Heart left ventricle (tissue), 16 donors: ENCODE results near the gene SCGB2B2. TPM values are rescaled to one million over a fixed set of nuclear protein-coding genes. Genes with fewer than 3 reads are reported as not detected.

ENCODE experiments used
- ATAC-seq, 4 donors: fragments of 200-7000 bp; cut with Tn5 transposase; one replicate each; pipeline ENCODE4 v1.9.1; 2020 to 2022; ENCODE audit warnings: moderate library complexity in 4 of 4, mild to moderate bottlenecking in 3 of 4, moderate number of reproducible peaks in 1 of 4
- DNase-seq, 5 donors: peaks; one replicate each; pipeline ENCODE4 v3.0.0-alpha.2; 2020
- H3K27ac ChIP-seq, 12 donors: fragments of 200-600 bp; sonication (generic) in 4 of 12; one replicate each; pipeline versions ENCODE4 v1.5.0 to v1.8.0; 2016 to 2022; ENCODE audit warnings: mild to moderate bottlenecking in 2 of 12
- H3K27me3 ChIP-seq, 9 donors: fragments of 200-600 bp; sonication (generic) in 2 of 9; one replicate each; pipeline versions ENCODE4 v1.5.1 to v1.8.0; 2016 to 2022; ENCODE audit warnings: mild to moderate bottlenecking in 3 of 9
- H3K36me3 ChIP-seq, 9 donors: fragments of 200-600 bp; sonication (generic) in 2 of 9; one replicate each; pipeline versions ENCODE4 v1.5.0 to v1.8.0; 2018 to 2022; ENCODE audit warnings: mild to moderate bottlenecking in 2 of 9
- H3K4me1 ChIP-seq, 12 donors: fragments of 200-600 bp; sonication (generic) in 4 of 12; one replicate each; pipeline versions ENCODE4 v1.5.0 to v1.8.0; 2016 to 2022; ENCODE audit warnings: mild to moderate bottlenecking in 3 of 12
- H3K4me3 ChIP-seq, 12 donors: fragments of 200-600 bp; sonication (generic) in 4 of 12; one replicate each; pipeline versions ENCODE4 v1.5.0 to v1.8.0; 2017 to 2022; ENCODE audit warnings: mild to moderate bottlenecking in 9 of 12, moderate library complexity in 4 of 12
- H3K9me3 ChIP-seq, 12 donors: fragments of 200-600 bp; sonication (generic) in 4 of 12; one replicate each; pipeline versions ENCODE4 v1.5.0 to v1.8.0; 2016 to 2022; ENCODE audit warnings: mild to moderate bottlenecking in 1 of 12
- POLR2A ChIP-seq, 2 donors: fragments of 450-650 bp; IDR thresholded peaks; one replicate each; pipeline ENCODE4 v1.6.1; 2017; ENCODE audit warnings: antibody characterized with exemption in 2 of 2, mild to moderate bottlenecking in 2 of 2, moderate library complexity in 2 of 2
- WGBS, 4 donors: extraction: QIAGEN DNeasy Blood & Tissue Kit in 2 of 4; methylation state at CpG; one replicate each; pipeline versions ENCODE4 v1.1.5 to v1.1.7; 2013 to 2018; 5-methylcytosine and 5-hydroxymethylcytosine counted together
- intact Hi-C, 10 donors: fragments of 100-400 bp; cut with DNase I; formaldehyde crosslinking; loops; one replicate each; pipeline versions ENCODE4 v1.11.1 to v1.14.2; 2022
- polyA plus RNA-seq, 2 donors: library from polyadenylated mRNA; stranded (reverse); fragments of 200-250 nt; gene quantifications; one replicate each; pipeline ENCODE4 v1.2.3, GENCODE V29; 2013
- total RNA-seq, 9 donors: library from RNA; depleted of rRNA in 2 of 9; stranded (reverse); fragments of >200 nt in 2 of 9; fragmentation: NEBNext Ultra II Directional in 3 of 9; extraction: Animal tissue kit (Norgen Biotek cat#: 25700) in 3 of 9; gene quantifications; one replicate each; pipeline versions ENCODE4 v1.1.0 to v1.2.4, GENCODE V29; 2016 to 2023
- TF ChIP-seq, protein P1 (sequence below), 12 donors: fragments of 200-600 bp; sonication (generic) in 4 of 12; IDR thresholded peaks; one replicate each; pipeline versions ENCODE4 v1.5.0 to v1.8.0; 2018 to 2022; ENCODE audit warnings: antibody characterized with exemption in 12 of 12, mild to moderate bottlenecking in 5 of 12
- donor health status: ischemic (EF 13 %, LVEDD 7.1; RV severe dilation, severe dysfunction).
- donor health status: healthy with polysubstance abuse.
- donor health status: DM: no; HTN: yes; CAD: no.
- donor health status: DM: no; HTN: no; CAD: no.
- donor health status: ischemic (EF 25% LVEDD 6.9; RV normal size, moderate dysfunction).
- donor health status: ischemic (EF 25% LVEDD 5.7; RV mildly dilated, moderate dysfunction).
- donor health status: healthy.
- donor health status: DM: yes; HTN: yes; CAD: no.
- donor health status: ischemic (EF 35%, LVEDD 5.7; RV mildly dilated, moderate dysfunction).
- donor health status: nonischemic (EF 11% LVEDD 7.7; RV severe dilation, severe dysfunction).
- donor health status: DM: yes; HTN: yes; CAD: no.
- donor health status: PGD.
- donor health status: ischemic (EF 29% LVEDD 5.4; RV normal size, mild dysfunction).
- donor health status: nonischemic (EF 23%, LVEDD 6.1; RV moderate dilation, normal function).

Gene SCGB2B2
- total and polyA plus RNA-seq, 11 donors = 0.11 to 1.7 (median 0.79) TPM; not detected in 1

DNA sequence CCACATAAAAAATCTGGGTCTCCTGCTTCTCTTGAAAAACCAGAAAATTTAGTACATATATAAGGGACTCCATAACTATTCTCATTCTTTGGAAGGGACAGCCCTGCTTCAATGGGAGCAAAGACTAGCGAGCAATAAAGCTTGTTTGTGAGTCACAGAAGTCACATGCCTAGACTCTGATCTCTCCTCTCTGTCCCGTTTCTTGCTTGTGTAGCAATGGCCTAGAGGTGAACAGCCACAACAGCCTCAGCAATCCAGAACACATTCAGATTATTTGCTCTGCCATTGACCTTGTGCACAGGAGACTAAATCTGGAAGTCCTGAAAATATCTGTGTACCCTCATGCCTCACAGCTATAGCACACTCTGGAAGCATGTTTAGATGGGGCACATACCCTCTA is 43.2 kb downstream of the SCGB2B2 start:
- no peak for DNase-seq
- no peaks in the 10 kb centered on the region for H3K27me3 ChIP-seq
- 87 to 93% (median 90%) methylated on average over 2 of the region's 2 CpGs for WGBS, 4 donors
- no peak overlapping the region for H3K4me3 ChIP-seq
- intact Hi-C loops = no loop called here
- TF ChIP-seq POLR2A (IDR thresholded peaks at IDR 0.05) = no peak
- TF ChIP-seq, protein P1, sequence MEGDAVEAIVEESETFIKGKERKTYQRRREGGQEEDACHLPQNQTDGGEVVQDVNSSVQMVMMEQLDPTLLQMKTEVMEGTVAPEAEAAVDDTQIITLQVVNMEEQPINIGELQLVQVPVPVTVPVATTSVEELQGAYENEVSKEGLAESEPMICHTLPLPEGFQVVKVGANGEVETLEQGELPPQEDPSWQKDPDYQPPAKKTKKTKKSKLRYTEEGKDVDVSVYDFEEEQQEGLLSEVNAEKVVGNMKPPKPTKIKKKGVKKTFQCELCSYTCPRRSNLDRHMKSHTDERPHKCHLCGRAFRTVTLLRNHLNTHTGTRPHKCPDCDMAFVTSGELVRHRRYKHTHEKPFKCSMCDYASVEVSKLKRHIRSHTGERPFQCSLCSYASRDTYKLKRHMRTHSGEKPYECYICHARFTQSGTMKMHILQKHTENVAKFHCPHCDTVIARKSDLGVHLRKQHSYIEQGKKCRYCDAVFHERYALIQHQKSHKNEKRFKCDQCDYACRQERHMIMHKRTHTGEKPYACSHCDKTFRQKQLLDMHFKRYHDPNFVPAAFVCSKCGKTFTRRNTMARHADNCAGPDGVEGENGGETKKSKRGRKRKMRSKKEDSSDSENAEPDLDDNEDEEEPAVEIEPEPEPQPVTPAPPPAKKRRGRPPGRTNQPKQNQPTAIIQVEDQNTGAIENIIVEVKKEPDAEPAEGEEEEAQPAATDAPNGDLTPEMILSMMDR (IDR thresholded peaks at IDR 0.05) = no peak
- H3K27ac ChIP-seq = no peak overlapping the region
- H3K36me3 ChIP-seq = peaks cover 0 to 5% (median 0%) of the 10 kb centered on the region in 9 donors
- no peak for ATAC-seq
- H3K4me1 ChIP-seq = no peaks in the 10 kb centered on the region
- peaks cover 0 to 35% (median 4%) of the 10 kb centered on the region in 12 donors for H3K9me3 ChIP-seq

Other genes starting within 250 kb of the SCGB2B2 start
- gene UBA2, start 248.8 kb downstream of the SCGB2B2 start, total RNA-seq = 10 to 100 TPM; 40.2 to 62.8 (median 44.3) TPM
- gene UBA2, start 248.8 kb downstream of the SCGB2B2 start, polyA plus RNA-seq = 10 to 100 TPM; 32.5 to 62.2 TPM
- gene WTIP, start 195.4 kb downstream of the SCGB2B2 start, total RNA-seq = 10 to 100 TPM; 16.3 to 33.3 (median 23.3) TPM
- gene WTIP, start 195.4 kb downstream of the SCGB2B2 start, polyA plus RNA-seq = 1 to 10 TPM; 6.6 to 9.0 TPM
- gene ZNF302, start 519 bp upstream of the SCGB2B2 start, total RNA-seq = 10 to 100 TPM; 24.3 to 37.2 (median 33.0) TPM
- gene ZNF302, start 519 bp upstream of the SCGB2B2 start, polyA plus RNA-seq = 10 to 100 TPM; 25.5 to 32.2 TPM
- gene ZNF181, start 57.1 kb upstream of the SCGB2B2 start, total RNA-seq = 10 to 100 TPM; 14.4 to 46.6 (median 18.8) TPM
- gene ZNF181, start 57.1 kb upstream of the SCGB2B2 start, polyA plus RNA-seq = 10 to 100 TPM in 1 of 2 donors, 1 to 10 TPM in 1; 8.6 to 15.6 TPM
- gene ZNF599, start 96.1 kb upstream of the SCGB2B2 start, total RNA-seq = 1 to 10 TPM; 3.0 to 5.6 (median 3.6) TPM
- gene ZNF599, start 96.1 kb upstream of the SCGB2B2 start, polyA plus RNA-seq = 1 to 10 TPM; 2.8 to 3.0 TPM
- gene ZNF30, start 249.7 kb upstream of the SCGB2B2 start, total RNA-seq = 10 to 100 TPM in 1 of 9 donors, 1 to 10 TPM in 7, under 1 TPM in 1; 0.95 to 13.4 (median 2.8) TPM
- gene ZNF30, start 249.7 kb upstream of the SCGB2B2 start, polyA plus RNA-seq = 1 to 10 TPM; 1.8 TPM